ENCODE measurements around the gene CD70.

GRCh38 chr19:6599866-6600454 lies 9.0 kb upstream of the CD70 start:
- TF ChIP-seq, protein P1, sequence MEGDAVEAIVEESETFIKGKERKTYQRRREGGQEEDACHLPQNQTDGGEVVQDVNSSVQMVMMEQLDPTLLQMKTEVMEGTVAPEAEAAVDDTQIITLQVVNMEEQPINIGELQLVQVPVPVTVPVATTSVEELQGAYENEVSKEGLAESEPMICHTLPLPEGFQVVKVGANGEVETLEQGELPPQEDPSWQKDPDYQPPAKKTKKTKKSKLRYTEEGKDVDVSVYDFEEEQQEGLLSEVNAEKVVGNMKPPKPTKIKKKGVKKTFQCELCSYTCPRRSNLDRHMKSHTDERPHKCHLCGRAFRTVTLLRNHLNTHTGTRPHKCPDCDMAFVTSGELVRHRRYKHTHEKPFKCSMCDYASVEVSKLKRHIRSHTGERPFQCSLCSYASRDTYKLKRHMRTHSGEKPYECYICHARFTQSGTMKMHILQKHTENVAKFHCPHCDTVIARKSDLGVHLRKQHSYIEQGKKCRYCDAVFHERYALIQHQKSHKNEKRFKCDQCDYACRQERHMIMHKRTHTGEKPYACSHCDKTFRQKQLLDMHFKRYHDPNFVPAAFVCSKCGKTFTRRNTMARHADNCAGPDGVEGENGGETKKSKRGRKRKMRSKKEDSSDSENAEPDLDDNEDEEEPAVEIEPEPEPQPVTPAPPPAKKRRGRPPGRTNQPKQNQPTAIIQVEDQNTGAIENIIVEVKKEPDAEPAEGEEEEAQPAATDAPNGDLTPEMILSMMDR (IDR thresholded peaks at IDR 0.05) = no peak
- TF ChIP-seq POLR2A (IDR thresholded peaks at IDR 0.05) = no peak

All from thyroid gland (tissue), 4 donors.